ENCODE measurements around the gene C1orf35. TPM values are rescaled to one million over a fixed set of nuclear protein-coding genes. Genes with fewer than 3 reads are reported as not detected.
A peak's percentile ranks its signal among the peaks of the same experiment; 100 is the strongest.

The C1orf35 gene
- total and polyA plus RNA-seq, 9 of the 15 experiments (the other 6 are each of a cell fraction or from before 2014, with no cell fraction given) = 3.2 to 48.7 (median 12.5) TPM

DNA sequence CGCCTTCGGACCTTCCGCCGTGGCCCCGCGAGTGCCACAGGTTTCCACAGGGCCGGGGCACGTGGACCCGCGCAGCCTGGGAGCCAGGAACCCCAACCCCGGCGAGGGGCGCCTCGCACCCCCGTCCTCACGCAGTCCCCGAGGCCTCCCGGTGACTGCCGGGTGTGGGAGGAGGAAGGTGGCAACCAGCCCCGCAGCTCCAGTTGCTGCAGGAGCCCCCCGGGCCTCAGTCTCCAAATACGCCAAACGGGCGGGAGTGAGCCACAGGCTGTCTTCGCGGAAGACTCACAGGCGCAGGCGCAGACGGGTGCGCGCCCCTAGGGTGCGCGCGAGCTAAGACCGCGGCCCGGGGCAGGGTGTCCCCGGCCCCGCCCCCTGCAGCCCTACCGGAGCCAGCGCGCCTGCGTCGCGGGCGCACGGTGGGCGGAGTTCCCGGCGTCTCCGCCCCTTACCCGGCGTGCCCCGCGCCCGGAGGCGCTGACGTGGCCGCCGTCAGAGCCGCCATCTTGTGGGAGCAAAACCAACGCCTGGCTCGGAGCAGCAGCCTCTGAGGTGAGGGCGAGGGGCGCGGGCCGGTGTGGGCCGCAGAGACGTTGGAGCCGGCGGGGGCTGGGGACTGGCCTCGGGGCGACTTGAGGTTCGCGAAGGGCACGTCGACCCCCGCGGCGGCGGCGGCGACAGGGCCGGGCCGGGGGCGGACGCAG lies 20.8 kb downstream of the C1orf35 start, which contains the start of gene ARF1 (continued):
- TF ChIP-seq CCNT2 (IDR thresholded peaks at IDR 0.05; ENCODE audit: borderline replicate concordance, extremely low read depth, insufficient read length, low read depth, low read length) = peak; percentile 82
- TF ChIP-seq, protein P1, sequence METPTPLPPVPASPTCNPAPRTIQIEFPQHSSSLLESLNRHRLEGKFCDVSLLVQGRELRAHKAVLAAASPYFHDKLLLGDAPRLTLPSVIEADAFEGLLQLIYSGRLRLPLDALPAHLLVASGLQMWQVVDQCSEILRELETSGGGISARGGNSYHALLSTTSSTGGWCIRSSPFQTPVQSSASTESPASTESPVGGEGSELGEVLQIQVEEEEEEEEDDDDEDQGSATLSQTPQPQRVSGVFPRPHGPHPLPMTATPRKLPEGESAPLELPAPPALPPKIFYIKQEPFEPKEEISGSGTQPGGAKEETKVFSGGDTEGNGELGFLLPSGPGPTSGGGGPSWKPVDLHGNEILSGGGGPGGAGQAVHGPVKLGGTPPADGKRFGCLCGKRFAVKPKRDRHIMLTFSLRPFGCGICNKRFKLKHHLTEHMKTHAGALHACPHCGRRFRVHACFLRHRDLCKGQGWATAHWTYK (CRISPR knock-in tag; IDR thresholded peaks at IDR 0.05) = peak; percentile 96
- no peak for TF ChIP-seq ZEB2 (IDR thresholded peaks at IDR 0.05)
- TF ChIP-seq ZNF551 (CRISPR knock-in tag; IDR thresholded peaks at IDR 0.05) = no peak
- peak; percentile 52 for TF ChIP-seq SMAD1 (IDR thresholded peaks at IDR 0.05; ENCODE audit: low read depth, low read length, partially characterized antibody)
- TF ChIP-seq, protein P2, sequence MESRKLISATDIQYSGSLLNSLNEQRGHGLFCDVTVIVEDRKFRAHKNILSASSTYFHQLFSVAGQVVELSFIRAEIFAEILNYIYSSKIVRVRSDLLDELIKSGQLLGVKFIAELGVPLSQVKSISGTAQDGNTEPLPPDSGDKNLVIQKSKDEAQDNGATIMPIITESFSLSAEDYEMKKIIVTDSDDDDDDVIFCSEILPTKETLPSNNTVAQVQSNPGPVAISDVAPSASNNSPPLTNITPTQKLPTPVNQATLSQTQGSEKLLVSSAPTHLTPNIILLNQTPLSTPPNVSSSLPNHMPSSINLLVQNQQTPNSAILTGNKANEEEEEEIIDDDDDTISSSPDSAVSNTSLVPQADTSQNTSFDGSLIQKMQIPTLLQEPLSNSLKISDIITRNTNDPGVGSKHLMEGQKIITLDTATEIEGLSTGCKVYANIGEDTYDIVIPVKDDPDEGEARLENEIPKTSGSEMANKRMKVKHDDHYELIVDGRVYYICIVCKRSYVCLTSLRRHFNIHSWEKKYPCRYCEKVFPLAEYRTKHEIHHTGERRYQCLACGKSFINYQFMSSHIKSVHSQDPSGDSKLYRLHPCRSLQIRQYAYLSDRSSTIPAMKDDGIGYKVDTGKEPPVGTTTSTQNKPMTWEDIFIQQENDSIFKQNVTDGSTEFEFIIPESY (CRISPR knock-in tag; IDR thresholded peaks at IDR 0.05) = peak; percentile 32; the same call in 1 of the 2 replicates
- peak; percentile 78 for TF ChIP-seq HCFC1 (IDR thresholded peaks at IDR 0.05; ENCODE audit: low read depth, low read length)
- TF ChIP-seq ZFP1 (CRISPR knock-in tag; IDR thresholded peaks at IDR 0.05) = 0 out of 2 replicates have a peak, but pooled peaks have one; percentile 47
- TF ChIP-seq ZNF740 (CRISPR knock-in tag; IDR thresholded peaks at IDR 0.05) = 0 out of 2 replicates have a peak, but pooled peaks have one; percentile 28
- no peak for TF ChIP-seq ZNF740 (tag; IDR thresholded peaks at IDR 0.05)
- 0 out of 2 replicates have a peak, but pooled peaks have one; percentile 55 for TF ChIP-seq ZNF75A (CRISPR knock-in tag; IDR thresholded peaks at IDR 0.05)
- TF ChIP-seq TGIF2 (CRISPR knock-in tag; IDR thresholded peaks at IDR 0.05) = peak; percentile 90; the same call in 1 of the 2 replicates
- TF ChIP-seq MBD2 (IDR thresholded peaks at IDR 0.05; ENCODE audit: borderline replicate concordance, low read depth) = peak; percentile 80; the same call in 1 of the 2 replicates
- TF ChIP-seq RBBP5 (IDR thresholded peaks at IDR 0.05; ENCODE audit: borderline replicate concordance, insufficient read depth, low read length, poor library complexity, severe bottlenecking) = peak; percentile 56
- TF ChIP-seq NFIC (IDR thresholded peaks at IDR 0.05) = no peak
- TF ChIP-seq ZNF133 (CRISPR knock-in tag; IDR thresholded peaks at IDR 0.05) = 0 out of 2 replicates have a peak, but pooled peaks have one; percentile 37
- TF ChIP-seq ZMIZ1 (IDR thresholded peaks at IDR 0.05; ENCODE audit: low read depth in 2 of 2, low read length in 2 of 2) = peak in 1 of 2 experiments; percentile 42; a peak in 2 of 4 replicates
